KMS-11 (cell line): ENCODE data around the gene NR4A3.

Experiments
- H2AFZ ChIP-seq: fragments of 200-600 bp; sonication (generic); 2 replicates; pipeline ENCODE4 v1.6.1; 2016; ENCODE audit warnings: antibody characterized with exemption, mixed run types, low read depth
- H3K27ac ChIP-seq: fragments of 200-600 bp; sonication (generic); 2 replicates; pipeline ENCODE4 v1.6.1; 2016; ENCODE audit warnings: mild to moderate bottlenecking, mixed run types
- H3K27me3 ChIP-seq: fragments of 200-600 bp; sonication (generic); 2 replicates; pipeline ENCODE4 v1.6.1; 2017; ENCODE audit warnings: mild to moderate bottlenecking, low read depth, mixed run types, moderate library complexity; ENCODE audit not compliant: insufficient read depth
- H3K36me3 ChIP-seq: fragments of 200-600 bp; sonication (generic); 2 replicates; pipeline ENCODE4 v1.6.1; 2017; ENCODE audit warnings: mild to moderate bottlenecking, mixed run types; ENCODE audit not compliant: insufficient read depth
- H3K4me1 ChIP-seq: fragments of 200-600 bp; sonication (generic); 2 replicates; pipeline ENCODE4 v1.6.1; 2016; ENCODE audit warnings: mild to moderate bottlenecking, low read depth, mixed run types; ENCODE audit not compliant: poor library complexity, severe bottlenecking
- H3K4me2 ChIP-seq: fragments of 200-600 bp; sonication (generic); 2 replicates; pipeline ENCODE4 v1.7.0; 2016; ENCODE audit warnings: mild to moderate bottlenecking, mixed run types
- H3K4me3 ChIP-seq: fragments of 200-600 bp; sonication (generic); IDR thresholded peaks from 2 replicates; pipeline ENCODE4 v1.6.1; 2017; ENCODE audit warnings: low read depth, low read length, mixed read lengths; ENCODE audit not compliant: insufficient read depth
- H3K79me2 ChIP-seq: fragments of 200-600 bp; sonication (generic); 2 replicates; pipeline ENCODE4 v1.6.1; 2016; ENCODE audit warnings: low read depth, mixed run types; ENCODE audit not compliant: insufficient read depth
- H3K9ac ChIP-seq: fragments of 200-600 bp; sonication (generic); 2 replicates; pipeline ENCODE4 v1.6.1; 2016; ENCODE audit warnings: mild to moderate bottlenecking, mixed run types
- H4K20me1 ChIP-seq: fragments of 200-600 bp; sonication (generic); 2 replicates; pipeline ENCODE4 v1.6.1; 2016; ENCODE audit warnings: mild to moderate bottlenecking, mixed run types; ENCODE audit not compliant: insufficient read depth
- TF ChIP-seq, protein P1 (sequence below): fragments of 200-600 bp; sonication (generic); conservative IDR thresholded peaks from 2 replicates; pipeline ENCODE4 v1.6.1; 2017; ENCODE audit warnings: low read depth, mild to moderate bottlenecking, antibody characterized with exemption, low read length, moderate library complexity, mixed read lengths

The NR4A3 gene

DNA sequence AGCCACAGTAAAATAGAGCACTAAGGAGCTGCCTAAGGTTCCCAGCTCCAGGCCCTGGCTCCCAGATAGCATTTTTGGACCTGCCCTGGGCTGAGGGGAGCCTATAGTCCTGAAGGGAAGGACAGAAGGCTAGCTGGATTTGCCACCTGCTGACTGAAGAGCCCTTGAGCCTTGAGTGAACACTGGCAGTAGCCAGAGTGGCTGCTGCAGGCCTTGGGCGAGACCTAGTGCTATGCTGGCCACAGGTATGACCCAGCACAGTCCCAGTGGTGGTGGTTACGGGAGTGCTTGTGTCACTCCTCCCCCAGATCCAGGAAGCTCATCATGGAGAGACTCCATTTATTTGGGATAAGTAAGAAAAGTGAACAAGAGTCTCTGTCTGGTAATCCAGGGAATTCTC is 74.4 kb downstream of the NR4A3 start:
- Histone ChIP-seq H3K4me3 (no peak overlapping the region), H3K36me3 (no peaks in the 10 kb centered on the region), H4K20me1 (no peaks in the 10 kb centered on the region), H3K9ac (no peak overlapping the region), H3K4me2 (no peak overlapping the region), H2AFZ (no peak overlapping the region), H3K4me1 (no peaks in the 10 kb centered on the region), H3K27me3 (no peaks in the 10 kb centered on the region), H3K79me2 (no peaks in the 10 kb centered on the region), H3K27ac (no peak overlapping the region)
- TF ChIP-seq, protein P1, sequence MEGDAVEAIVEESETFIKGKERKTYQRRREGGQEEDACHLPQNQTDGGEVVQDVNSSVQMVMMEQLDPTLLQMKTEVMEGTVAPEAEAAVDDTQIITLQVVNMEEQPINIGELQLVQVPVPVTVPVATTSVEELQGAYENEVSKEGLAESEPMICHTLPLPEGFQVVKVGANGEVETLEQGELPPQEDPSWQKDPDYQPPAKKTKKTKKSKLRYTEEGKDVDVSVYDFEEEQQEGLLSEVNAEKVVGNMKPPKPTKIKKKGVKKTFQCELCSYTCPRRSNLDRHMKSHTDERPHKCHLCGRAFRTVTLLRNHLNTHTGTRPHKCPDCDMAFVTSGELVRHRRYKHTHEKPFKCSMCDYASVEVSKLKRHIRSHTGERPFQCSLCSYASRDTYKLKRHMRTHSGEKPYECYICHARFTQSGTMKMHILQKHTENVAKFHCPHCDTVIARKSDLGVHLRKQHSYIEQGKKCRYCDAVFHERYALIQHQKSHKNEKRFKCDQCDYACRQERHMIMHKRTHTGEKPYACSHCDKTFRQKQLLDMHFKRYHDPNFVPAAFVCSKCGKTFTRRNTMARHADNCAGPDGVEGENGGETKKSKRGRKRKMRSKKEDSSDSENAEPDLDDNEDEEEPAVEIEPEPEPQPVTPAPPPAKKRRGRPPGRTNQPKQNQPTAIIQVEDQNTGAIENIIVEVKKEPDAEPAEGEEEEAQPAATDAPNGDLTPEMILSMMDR = no peak

DNA sequence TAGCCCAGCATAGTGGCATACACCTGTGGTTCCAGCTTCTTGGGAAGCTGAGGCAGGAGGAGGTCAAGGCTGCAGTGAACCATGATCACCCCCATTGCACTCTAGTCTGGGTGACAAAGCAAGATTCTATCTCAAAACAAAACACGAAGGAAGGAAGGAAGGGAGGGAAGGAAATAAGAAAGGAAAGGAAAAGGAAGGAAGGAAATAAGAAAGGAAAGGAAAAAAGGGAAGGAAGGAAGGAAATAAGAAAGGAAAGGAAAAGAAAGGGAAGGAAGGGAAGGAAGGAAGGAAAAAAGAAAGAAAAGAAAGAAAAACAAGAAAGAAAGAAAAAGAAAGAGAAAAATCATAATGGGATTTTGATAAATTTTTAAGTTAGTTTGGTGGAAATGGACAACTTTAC is 81.7 kb downstream of the NR4A3 start:
- Histone ChIP-seq H2AFZ (no peak overlapping the region), H3K79me2 (no peaks in the 10 kb centered on the region), H3K9ac (no peak overlapping the region), H3K27me3 (no peaks in the 10 kb centered on the region), H3K4me3 (no peak overlapping the region), H3K36me3 (no peaks in the 10 kb centered on the region), H4K20me1 (no peaks in the 10 kb centered on the region), H3K27ac (no peak overlapping the region), H3K4me2 (no peak overlapping the region), H3K4me1 (peaks cover 19% of the 10 kb centered on the region)
- TF ChIP-seq, protein P1 = no peak

DNA sequence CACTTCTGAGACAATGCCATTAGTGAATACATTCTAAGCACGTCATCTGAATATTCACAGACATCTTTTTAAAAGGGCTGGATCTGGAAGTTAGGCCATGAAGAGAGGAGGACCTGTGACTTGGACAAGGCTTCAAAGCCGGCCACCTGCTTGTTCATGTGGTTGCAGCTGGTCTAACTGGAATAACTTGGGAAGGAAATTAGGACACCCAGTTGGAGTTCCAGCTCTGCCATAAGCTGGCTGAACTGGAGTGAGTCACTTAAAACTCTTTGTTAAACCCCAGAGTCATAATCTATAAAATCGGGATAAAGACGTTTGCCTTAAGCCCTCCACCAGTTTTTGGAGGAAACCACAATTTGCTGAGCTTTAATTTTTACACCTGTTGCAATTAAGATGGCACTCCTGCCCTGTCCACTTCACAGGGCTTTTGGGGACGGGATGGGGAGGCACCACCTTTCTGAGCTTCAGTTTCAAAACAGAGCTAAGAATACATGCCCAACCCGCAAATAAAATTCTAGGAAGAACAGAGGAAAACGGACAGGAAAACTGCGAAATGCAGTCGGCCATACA is 84.2 kb downstream of the NR4A3 start:
- Histone ChIP-seq H3K9ac (no peak overlapping the region; the same call in 1 of the 2 replicates), H3K79me2 (0 out of 2 replicates have a peak, but pooled peaks cover 5% of the 10 kb centered on the region), H3K27ac (no peak overlapping the region), H4K20me1 (no peaks in the 10 kb centered on the region), H3K4me1 (peaks cover 21% of the 10 kb centered on the region), H3K4me3 (no peak overlapping the region), H3K4me2 (peak overlapping the region; percentile 91), H2AFZ (peak overlapping the region; percentile 99), H3K36me3 (no peaks in the 10 kb centered on the region), H3K27me3 (no peaks in the 10 kb centered on the region)
- TF ChIP-seq, protein P1 = no peak

DNA sequence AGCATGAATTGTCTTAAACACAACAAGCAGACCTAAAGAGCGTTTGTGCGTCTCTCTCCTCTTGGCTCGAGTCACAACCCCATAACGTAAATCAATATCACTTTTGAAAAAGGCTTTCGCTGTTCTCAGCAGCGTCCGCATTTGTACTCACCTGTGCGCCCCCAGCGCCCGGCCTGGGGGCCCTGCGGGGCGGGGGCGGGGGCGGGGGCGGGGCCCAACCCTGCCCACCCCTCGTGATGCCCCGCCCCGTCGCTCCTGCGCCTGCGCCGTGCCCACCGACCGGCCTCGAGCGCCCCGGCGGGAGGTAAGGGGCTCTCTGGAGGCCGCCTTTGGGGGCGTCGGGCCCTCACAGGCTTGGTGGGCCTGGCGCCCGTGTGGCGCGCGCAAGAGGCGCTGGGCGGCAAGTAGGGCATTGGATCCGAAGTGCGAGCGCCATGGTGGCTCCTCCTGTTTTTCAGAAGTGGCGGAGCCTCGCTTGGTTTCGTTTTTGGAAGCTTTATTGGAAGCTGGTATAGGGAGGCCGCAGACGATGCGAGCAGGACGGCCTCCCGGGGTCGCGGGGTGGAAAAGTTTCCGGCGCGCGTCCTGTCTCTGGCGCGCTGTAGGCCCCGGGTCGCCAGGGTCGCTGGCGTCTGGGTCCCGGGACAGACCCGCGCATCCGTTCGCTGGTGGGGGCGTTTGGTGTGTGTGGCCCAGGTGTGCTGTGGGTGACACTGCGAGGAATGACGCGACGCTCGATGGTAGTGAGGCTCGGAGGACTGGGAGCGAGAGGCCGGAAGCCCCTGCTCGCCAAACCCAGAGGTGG is 84.9 kb downstream of the NR4A3 start, which contains the start of gene STX17:
TSS of gene STX17 (plus strand) at position 252 of the 805 bp plus-strand sequence. CDS start 8,586 bp downstream, outside the sequence.
- TF ChIP-seq, protein P1 = no peak
- peaks cover 21% of the 10 kb centered on the region for H3K4me1 ChIP-seq
- peak within 1 kb of the TSS; percentile 99 for H3K4me2 ChIP-seq
- H3K79me2 ChIP-seq = peaks cover 5% of the 10 kb centered on the region; the same call in 1 of the 2 replicates
- peak within 1 kb of the TSS; percentile 99 for H2AFZ ChIP-seq
- H3K27ac ChIP-seq = peak within 1 kb of the TSS; percentile 90
- H3K36me3 ChIP-seq = no peaks in the 10 kb centered on the region
- H3K9ac ChIP-seq = peak within 1 kb of the TSS; percentile 97
- peak within 1 kb of the TSS; percentile 33 for H3K4me3 ChIP-seq
- no peaks in the 10 kb centered on the region for H3K27me3 ChIP-seq
- H4K20me1 ChIP-seq = no peaks in the 10 kb centered on the region
